SK-N-SH treated with all-trans-retinoic acid at 6 μM for 48 hours (cell line): ENCODE measurements around the gene CELF5.

Source experiments
- ATAC-seq: fragments of 200-7000 bp; cut with Tn5 transposase; 3 replicates; pipeline ENCODE4 v1.9.1; 2020; ENCODE audit warnings: mild to moderate bottlenecking, moderate library complexity
- ARNTL ChIP-seq: fragments of 450-650 bp; formaldehyde crosslinking; IDR thresholded peaks from 2 replicates; pipeline ENCODE4 v1.5.0; 2020; ENCODE audit warnings: low read depth, mild to moderate bottlenecking, moderate library complexity, borderline replicate concordance
- BACH2 ChIP-seq: fragments of 250-450 bp; sonication (Bioruptor Pico); IDR thresholded peaks from 2 replicates; pipeline ENCODE4 v1.9.0; 2021; ENCODE audit warnings: mild to moderate bottlenecking, borderline replicate concordance
- CSDC2 ChIP-seq: fragments of 250-450 bp; sonication (Bioruptor Pico); IDR thresholded peaks from 2 replicates; pipeline ENCODE4 v1.5.0; 2020; ENCODE audit warnings: mild to moderate bottlenecking, moderate library complexity
- ESRRG ChIP-seq: fragments of 250-450 bp; sonication (Bioruptor Pico); IDR thresholded peaks from 2 replicates; pipeline ENCODE4 v1.6.1; 2021; ENCODE audit warnings: mild to moderate bottlenecking
- GLIS3 ChIP-seq: fragments of 250-450 bp; sonication (Bioruptor Pico); IDR thresholded peaks from 2 replicates; pipeline ENCODE4 v1.5.0; 2020; ENCODE audit warnings: mild to moderate bottlenecking, moderate library complexity
- ISL1 ChIP-seq: fragments of 250-450 bp; sonication (Bioruptor Pico); IDR thresholded peaks from 2 replicates; pipeline ENCODE4 v2.1.2; 2022; ENCODE audit warnings: mild to moderate bottlenecking, moderate library complexity
- OSR1 ChIP-seq: fragments of 250-450 bp; sonication (Bioruptor Pico); IDR thresholded peaks from 2 replicates; pipeline ENCODE4 v1.8.0; 2022; ENCODE audit warnings: moderate library complexity, mild to moderate bottlenecking, inconsistent platforms
- PPARA ChIP-seq: fragments of 250-450 bp; sonication (Bioruptor Pico); IDR thresholded peaks from 2 replicates; pipeline ENCODE4 v1.5.0; 2020; ENCODE audit warnings: mild to moderate bottlenecking, borderline replicate concordance
- SNAI2 ChIP-seq: fragments of 250-450 bp; sonication (Bioruptor Pico); IDR thresholded peaks from 2 replicates; pipeline ENCODE4 v1.5.0; 2020; ENCODE audit warnings: mild to moderate bottlenecking, moderate library complexity
- TCF4 ChIP-seq: fragments of 250-450 bp; sonication (Bioruptor Pico); IDR thresholded peaks from 2 replicates; pipeline ENCODE4 v1.8.0; 2021; ENCODE audit warnings: mild to moderate bottlenecking, moderate library complexity, borderline replicate concordance
- TOX ChIP-seq: fragments of 250-450 bp; sonication (Bioruptor Pico); IDR thresholded peaks from 2 replicates; pipeline ENCODE4 v1.8.0; 2021; ENCODE audit warnings: mild to moderate bottlenecking, moderate library complexity, borderline replicate concordance
- ZC3H10 ChIP-seq: fragments of 250-450 bp; sonication (Bioruptor Pico); IDR thresholded peaks from 2 replicates; pipeline ENCODE4 v1.5.1; 2021; ENCODE audit warnings: mild to moderate bottlenecking, moderate library complexity
- ZFP3 ChIP-seq: fragments of 250-450 bp; sonication (Bioruptor Pico); IDR thresholded peaks from 2 replicates; pipeline ENCODE4 v1.5.0; 2020; ENCODE audit warnings: mild to moderate bottlenecking, moderate library complexity
- ZFP30 ChIP-seq: fragments of 450-650 bp; formaldehyde crosslinking; IDR thresholded peaks from 2 replicates; pipeline ENCODE4 v1.5.0; 2022; ENCODE audit warnings: mild to moderate bottlenecking, moderate library complexity
- ZNF70 ChIP-seq: fragments of 450-650 bp; formaldehyde crosslinking; IDR thresholded peaks from 2 replicates; pipeline ENCODE4 v1.5.0; 2020; ENCODE audit warnings: mild to moderate bottlenecking, moderate library complexity
- ZNF8 ChIP-seq: fragments of 450-650 bp; formaldehyde crosslinking; IDR thresholded peaks from 2 replicates; pipeline ENCODE4 v1.5.0; 2020; ENCODE audit warnings: mild to moderate bottlenecking, moderate library complexity
- TF ChIP-seq, protein P1 (sequence below): fragments of 250-450 bp; sonication (Bioruptor Pico); IDR thresholded peaks from 2 replicates; pipeline ENCODE4 v1.8.0; 2021; ENCODE audit warnings: low read depth, mild to moderate bottlenecking, moderate library complexity, borderline replicate concordance
- TF ChIP-seq, protein P2 (sequence below): fragments of 250-450 bp; sonication (Bioruptor Pico); IDR thresholded peaks from 2 replicates; pipeline ENCODE4 v1.5.1; 2021; ENCODE audit warnings: mild to moderate bottlenecking, moderate library complexity
- TF ChIP-seq, protein P3 (sequence below): fragments of 250-450 bp; sonication (Bioruptor Pico); IDR thresholded peaks from 2 replicates; pipeline ENCODE4 v1.8.0; 2020; ENCODE audit warnings: mild to moderate bottlenecking, moderate library complexity, borderline replicate concordance

Gene CELF5

DNA sequence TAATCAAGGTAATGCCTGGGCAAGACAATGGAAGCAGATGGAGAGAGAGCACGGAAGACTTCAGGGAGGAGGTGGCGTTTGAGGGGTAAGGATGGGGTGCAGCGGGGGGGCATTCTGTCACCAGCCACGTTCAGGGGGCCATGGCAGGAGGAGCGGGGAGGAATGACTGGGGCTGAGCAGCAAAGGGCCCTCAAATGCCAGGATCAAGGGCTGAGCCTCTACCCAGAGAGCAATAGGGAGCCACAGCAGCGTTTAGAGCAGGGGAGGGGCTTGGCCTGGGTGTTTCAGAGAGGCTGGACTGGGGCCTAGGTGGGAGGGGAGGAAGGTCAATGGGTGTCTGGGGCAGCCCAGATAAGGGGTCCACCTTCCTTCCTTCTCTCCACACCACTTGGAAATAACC lies 44.3 kb downstream of the CELF5 start:
- TF ChIP-seq SNAI2, result no peak
- TF ChIP-seq ZC3H10 (CRISPR knock-in tag), result no peak
- no peak for TF ChIP-seq TOX (CRISPR knock-in tag)
- TF ChIP-seq ZFP3 (CRISPR knock-in tag), result no peak
- TF ChIP-seq BACH2 (CRISPR knock-in tag), result no peak
- TF ChIP-seq, protein P1, sequence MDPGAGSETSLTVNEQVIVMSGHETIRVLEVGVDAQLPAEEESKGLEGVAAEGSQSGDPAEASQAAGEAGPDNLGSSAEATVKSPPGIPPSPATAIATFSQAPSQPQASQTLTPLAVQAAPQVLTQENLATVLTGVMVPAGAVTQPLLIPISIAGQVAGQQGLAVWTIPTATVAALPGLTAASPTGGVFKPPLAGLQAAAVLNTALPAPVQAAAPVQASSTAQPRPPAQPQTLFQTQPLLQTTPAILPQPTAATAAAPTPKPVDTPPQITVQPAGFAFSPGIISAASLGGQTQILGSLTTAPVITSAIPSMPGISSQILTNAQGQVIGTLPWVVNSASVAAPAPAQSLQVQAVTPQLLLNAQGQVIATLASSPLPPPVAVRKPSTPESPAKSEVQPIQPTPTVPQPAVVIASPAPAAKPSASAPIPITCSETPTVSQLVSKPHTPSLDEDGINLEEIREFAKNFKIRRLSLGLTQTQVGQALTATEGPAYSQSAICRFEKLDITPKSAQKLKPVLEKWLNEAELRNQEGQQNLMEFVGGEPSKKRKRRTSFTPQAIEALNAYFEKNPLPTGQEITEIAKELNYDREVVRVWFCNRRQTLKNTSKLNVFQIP, result no peak
- TF ChIP-seq ESRRG (CRISPR knock-in tag), result no peak
- no peak for TF ChIP-seq ZNF8 (CRISPR knock-in tag)
- no peak for TF ChIP-seq TCF4 (CRISPR knock-in tag)
- TF ChIP-seq, protein P2, sequence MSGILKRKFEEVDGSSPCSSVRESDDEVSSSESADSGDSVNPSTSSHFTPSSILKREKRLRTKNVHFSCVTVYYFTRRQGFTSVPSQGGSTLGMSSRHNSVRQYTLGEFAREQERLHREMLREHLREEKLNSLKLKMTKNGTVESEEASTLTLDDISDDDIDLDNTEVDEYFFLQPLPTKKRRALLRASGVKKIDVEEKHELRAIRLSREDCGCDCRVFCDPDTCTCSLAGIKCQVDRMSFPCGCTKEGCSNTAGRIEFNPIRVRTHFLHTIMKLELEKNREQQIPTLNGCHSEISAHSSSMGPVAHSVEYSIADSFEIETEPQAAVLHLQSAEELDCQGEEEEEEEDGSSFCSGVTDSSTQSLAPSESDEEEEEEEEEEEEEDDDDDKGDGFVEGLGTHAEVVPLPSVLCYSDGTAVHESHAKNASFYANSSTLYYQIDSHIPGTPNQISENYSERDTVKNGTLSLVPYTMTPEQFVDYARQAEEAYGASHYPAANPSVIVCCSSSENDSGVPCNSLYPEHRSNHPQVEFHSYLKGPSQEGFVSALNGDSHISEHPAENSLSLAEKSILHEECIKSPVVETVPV (CRISPR knock-in tag), result no peak
- no peak for TF ChIP-seq OSR1 (CRISPR knock-in tag)
- TF ChIP-seq ISL1 (CRISPR knock-in tag), result no peak
- no peak for TF ChIP-seq CSDC2 (CRISPR knock-in tag)
- TF ChIP-seq ZNF70 (CRISPR knock-in tag), result no peak
- TF ChIP-seq PPARA (CRISPR knock-in tag), result no peak
- ATAC-seq, result no peak

DNA sequence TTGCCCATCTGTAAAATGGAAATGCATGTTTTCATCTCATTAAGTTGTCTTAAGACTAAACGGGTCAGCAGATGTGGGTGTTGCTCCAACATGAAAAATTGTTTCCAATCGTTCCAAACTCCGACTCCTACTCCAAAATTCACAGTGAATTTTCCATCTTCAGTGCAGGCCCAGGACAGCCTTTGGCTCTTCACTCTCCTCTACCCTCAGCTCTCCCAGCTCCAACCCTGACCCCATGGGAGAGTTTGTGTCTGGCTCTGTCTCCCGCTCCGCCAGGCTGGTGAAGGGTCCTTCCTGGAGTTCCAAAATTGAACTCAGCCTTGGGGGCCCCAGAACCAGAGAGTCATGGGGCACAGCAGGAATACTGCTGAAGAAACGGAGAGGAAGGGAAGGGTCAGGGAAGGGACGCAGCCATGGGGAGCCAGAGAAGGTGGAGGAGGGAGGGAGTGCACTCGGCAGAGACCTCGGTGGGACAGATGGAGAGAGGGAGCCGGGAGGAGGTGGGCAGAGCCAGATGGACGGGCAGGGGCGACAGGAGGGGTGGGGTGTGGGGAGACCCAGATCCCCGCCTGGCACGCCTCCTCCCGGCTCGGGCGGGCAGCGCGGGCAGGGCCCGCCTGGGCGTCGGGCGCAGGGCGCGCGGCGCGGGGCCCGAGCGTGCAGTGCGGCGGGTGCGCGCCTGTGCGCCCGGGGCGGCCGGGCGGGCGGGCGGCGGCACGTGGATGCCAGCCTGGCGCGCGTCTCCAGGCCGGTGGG lies 45.6 kb downstream of the CELF5 start:
- ATAC-seq, result no peak
- TF ChIP-seq ISL1 (CRISPR knock-in tag) (no peak), BACH2 (CRISPR knock-in tag) (no peak), TCF4 (CRISPR knock-in tag) (no peak), ZFP3 (CRISPR knock-in tag) (no peak), ZFP30 (no peak), CSDC2 (CRISPR knock-in tag) (no peak), OSR1 (CRISPR knock-in tag) (no peak), ZNF70 (CRISPR knock-in tag) (no peak), ARNTL (CRISPR knock-in tag) (no peak)

DNA sequence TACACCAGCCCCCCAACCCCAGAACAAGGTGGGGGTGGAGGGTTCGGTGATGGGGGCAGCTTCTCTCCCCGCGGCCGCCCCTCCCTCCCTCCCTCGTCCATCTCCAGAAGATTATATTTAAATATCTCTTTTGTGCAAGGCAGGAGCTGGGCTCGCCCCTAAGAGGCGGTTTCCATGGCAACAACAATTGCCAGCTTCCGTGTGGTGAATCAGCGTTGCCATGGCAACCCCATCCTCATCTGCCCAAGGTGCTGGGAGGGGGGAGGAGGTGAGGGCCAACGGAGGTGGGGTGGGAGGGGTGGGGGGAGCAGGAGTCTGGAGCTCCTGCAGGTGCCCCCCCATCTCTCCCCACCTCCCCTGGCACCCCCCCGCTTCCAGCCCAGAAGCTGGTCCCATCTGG lies 46.4 kb downstream of the CELF5 start:
- TF ChIP-seq, protein P2 (CRISPR knock-in tag), result no peak
- TF ChIP-seq CSDC2 (CRISPR knock-in tag), result no peak
- TF ChIP-seq ARNTL (CRISPR knock-in tag), result no peak
- no peak for TF ChIP-seq GLIS3 (CRISPR knock-in tag)
- TF ChIP-seq, protein P1, result no peak
- no peak for TF ChIP-seq SNAI2
- TF ChIP-seq, protein P3, sequence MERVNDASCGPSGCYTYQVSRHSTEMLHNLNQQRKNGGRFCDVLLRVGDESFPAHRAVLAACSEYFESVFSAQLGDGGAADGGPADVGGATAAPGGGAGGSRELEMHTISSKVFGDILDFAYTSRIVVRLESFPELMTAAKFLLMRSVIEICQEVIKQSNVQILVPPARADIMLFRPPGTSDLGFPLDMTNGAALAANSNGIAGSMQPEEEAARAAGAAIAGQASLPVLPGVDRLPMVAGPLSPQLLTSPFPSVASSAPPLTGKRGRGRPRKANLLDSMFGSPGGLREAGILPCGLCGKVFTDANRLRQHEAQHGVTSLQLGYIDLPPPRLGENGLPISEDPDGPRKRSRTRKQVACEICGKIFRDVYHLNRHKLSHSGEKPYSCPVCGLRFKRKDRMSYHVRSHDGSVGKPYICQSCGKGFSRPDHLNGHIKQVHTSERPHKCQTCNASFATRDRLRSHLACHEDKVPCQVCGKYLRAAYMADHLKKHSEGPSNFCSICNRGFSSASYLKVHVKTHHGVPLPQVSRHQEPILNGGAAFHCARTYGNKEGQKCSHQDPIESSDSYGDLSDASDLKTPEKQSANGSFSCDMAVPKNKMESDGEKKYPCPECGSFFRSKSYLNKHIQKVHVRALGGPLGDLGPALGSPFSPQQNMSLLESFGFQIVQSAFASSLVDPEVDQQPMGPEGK (CRISPR knock-in tag), result no peak
- TF ChIP-seq TOX (CRISPR knock-in tag), result no peak
- no peak for TF ChIP-seq TCF4 (CRISPR knock-in tag)
- TF ChIP-seq ISL1 (CRISPR knock-in tag), result no peak
- no peak for TF ChIP-seq ZNF70 (CRISPR knock-in tag)
- no peak for TF ChIP-seq ZFP3 (CRISPR knock-in tag)
- TF ChIP-seq ZNF8 (CRISPR knock-in tag), result no peak
- TF ChIP-seq PPARA (CRISPR knock-in tag), result no peak
- no peak for TF ChIP-seq ZC3H10 (CRISPR knock-in tag)
- TF ChIP-seq ESRRG (CRISPR knock-in tag), result no peak
- TF ChIP-seq ZFP30, result no peak

More for the DNA sequence above, 46.4 kb downstream of the CELF5 start:
- ATAC-seq, result no peak
